ENCODE data around the gene ABCC4. TPM values are rescaled to one million over a fixed set of nuclear protein-coding genes. Genes with fewer than 3 reads are reported as not detected.

ABCC4 gene
- polyA plus RNA-seq, 1 donor from 2014 or later: 5.6 TPM

DNA sequence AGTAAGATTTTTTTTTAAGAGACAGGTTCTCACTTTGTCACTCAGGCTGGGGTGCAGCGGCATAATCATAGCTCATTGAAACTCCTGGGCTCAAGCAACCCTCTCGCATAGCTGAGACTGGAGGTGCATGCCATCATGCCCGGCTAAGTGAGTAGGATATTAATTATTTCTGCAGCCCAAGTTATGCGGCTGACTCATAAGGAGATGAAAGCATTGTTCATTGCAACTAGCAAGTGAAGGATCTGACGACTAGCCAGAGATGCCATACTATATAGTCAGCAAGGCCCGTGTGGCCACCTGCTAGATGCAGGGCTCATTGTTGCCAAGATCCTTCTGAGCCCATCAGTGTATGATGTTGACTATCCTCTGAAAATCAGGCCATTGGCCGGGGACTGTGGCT is 45.2 kb downstream of the ABCC4 start:
- H3K27me3 Mint-ChIP-seq: no peaks in the 10 kb centered on the region
- H3K4me1 Mint-ChIP-seq: peaks cover 12 to 29% (median 28%) of the 10 kb centered on the region in 3 donors
- no peaks in the 10 kb centered on the region for H3K9me3 Mint-ChIP-seq
- H3K4me3 Mint-ChIP-seq: no peak overlapping the region
- no peak overlapping the region for H3K27ac Mint-ChIP-seq
- H3K36me3 Mint-ChIP-seq: peaks cover 9% of the 10 kb centered on the region

DNA sequence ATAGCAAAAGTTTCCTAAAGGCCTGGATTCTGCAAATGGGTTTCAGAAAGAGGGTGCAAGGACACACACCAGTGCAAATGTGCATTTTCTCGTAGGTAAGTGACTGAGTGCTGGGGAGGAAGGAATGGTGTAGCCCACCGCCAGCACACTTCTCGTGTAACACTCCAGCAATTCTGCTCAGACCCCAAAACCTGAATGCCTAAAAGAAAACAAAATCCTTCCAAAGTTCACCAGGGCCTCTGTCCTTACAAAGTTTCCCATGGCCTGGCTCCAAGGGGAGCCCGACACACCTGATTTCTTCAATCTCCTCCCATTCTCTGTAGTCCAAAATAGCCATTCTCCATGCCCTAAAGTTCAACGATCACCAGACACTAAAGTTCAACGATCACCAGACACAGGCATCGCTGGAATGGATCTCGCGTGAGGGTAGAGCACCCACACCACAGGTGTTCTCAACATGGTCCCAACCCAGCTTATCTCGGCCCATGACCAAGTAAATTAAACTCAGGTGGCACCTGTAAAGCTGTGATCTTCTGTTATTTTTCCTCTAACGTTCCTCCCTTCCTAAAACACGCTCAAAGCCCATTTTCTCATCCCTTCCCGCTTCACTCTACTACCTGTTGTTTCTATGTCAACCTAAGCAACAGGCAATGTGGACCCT is 46.0 kb downstream of the ABCC4 start:
- H3K36me3 Mint-ChIP-seq: peaks cover 6% of the 10 kb centered on the region
- no peaks in the 10 kb centered on the region for H3K9me3 Mint-ChIP-seq
- peaks cover 12 to 22% (median 22%) of the 10 kb centered on the region in 3 donors for H3K4me1 Mint-ChIP-seq
- no peak overlapping the region for H3K4me3 Mint-ChIP-seq
- no peaks in the 10 kb centered on the region for H3K27me3 Mint-ChIP-seq
- H3K27ac Mint-ChIP-seq: no peak overlapping the region

DNA sequence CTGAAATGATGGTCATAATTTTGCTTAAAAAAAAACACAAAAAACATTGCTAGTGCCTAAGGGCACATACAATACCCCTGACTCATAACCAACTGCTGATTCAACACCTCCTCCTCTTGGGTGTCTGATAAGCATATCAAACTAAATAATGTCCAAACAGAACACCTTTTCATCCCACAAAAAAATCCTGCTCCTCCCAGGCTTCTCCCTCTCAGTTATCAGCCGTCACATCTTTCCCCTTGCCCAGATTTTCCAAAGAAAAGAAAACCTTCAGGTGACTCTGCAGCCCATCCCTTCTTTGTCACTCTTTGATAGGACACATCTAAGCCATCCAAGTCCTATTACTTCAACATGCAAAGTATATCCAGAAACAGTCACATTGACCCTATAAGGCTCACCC is 46.9 kb downstream of the ABCC4 start:
- peaks cover 6 to 15% (median 14%) of the 10 kb centered on the region in 3 donors for H3K4me1 Mint-ChIP-seq
- no peaks in the 10 kb centered on the region for H3K27me3 Mint-ChIP-seq
- H3K27ac Mint-ChIP-seq: no peak overlapping the region
- no peaks in the 10 kb centered on the region for H3K9me3 Mint-ChIP-seq
- no peak overlapping the region for H3K4me3 Mint-ChIP-seq
- peaks cover 6% of the 10 kb centered on the region for H3K36me3 Mint-ChIP-seq

DNA sequence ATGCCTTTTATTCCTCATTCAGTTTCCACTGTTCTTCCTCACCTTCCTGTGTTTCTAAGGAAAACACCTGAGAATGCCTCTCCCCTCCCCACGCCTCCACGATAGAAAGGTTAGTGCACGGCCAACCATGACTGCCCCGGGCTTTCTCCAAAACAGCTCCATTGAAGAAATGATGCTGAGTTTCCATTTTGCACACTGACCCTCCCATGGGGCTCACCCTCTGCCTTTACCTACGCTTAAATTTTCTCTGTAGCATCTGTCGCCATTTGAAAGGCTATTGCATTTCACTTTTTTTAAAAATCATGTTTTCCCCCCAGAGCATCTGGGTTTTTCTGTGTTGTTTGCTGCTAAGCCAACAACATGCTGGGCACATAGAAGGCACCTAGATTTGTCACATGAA is 48.2 kb downstream of the ABCC4 start:
- Mint-ChIP-seq H3K4me1 (peaks cover 6 to 14% (median 14%) of the 10 kb centered on the region in 3 donors), H3K36me3 (peaks cover 3% of the 10 kb centered on the region), H3K27ac (no peak overlapping the region), H3K9me3 (no peaks in the 10 kb centered on the region), H3K4me3 (no peak overlapping the region), H3K27me3 (no peaks in the 10 kb centered on the region)

DNA sequence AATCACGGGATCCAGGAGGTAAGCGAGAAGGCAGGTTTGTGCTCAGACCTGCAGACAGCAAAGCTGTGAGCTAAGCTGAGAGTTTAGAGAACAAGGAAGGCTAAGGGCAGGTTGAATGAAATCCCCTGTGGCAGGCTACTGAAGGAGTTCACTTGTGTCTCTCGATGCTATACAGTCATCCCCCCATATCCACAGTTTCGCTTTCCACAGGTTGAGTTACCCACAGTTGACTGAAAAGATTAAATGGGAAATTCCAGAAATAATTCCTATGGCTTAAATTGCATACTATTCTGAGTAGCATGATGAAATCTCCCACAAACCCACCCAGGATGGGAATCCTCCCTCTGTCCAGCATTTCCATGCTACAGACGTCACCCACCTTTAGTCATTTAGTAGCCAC is 49.6 kb downstream of the ABCC4 start:
- peaks cover 4% of the 10 kb centered on the region for H3K36me3 Mint-ChIP-seq
- no peak overlapping the region for H3K27ac Mint-ChIP-seq
- no peaks in the 10 kb centered on the region for H3K9me3 Mint-ChIP-seq
- no peak overlapping the region for H3K4me3 Mint-ChIP-seq
- no peaks in the 10 kb centered on the region for H3K27me3 Mint-ChIP-seq
- H3K4me1 Mint-ChIP-seq: peaks cover 6 to 18% (median 15%) of the 10 kb centered on the region in 3 donors

DNA sequence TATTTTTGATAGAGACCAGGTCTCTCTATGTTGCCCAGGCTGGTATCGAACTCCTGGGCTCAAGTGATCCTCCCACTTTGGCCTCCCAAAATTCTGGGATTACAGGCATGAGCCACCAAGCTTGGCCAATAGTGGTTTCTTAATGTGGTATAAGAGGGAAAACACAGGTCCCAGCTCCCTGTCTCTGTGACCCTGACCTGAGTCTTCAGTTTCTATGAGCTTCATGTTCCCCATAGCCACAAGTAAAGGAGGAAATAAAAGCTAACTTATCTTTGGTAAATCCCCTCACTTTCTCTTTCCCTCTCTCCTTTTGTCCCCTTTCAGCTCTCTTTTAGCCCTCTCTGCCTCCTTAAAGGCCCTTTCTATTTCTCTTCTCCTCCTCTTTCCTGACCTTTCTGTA is 50.3 kb downstream of the ABCC4 start:
- Mint-ChIP-seq H3K4me1 (peaks cover 6 to 21% (median 18%) of the 10 kb centered on the region in 3 donors), H3K27me3 (no peaks in the 10 kb centered on the region), H3K36me3 (peaks cover 4% of the 10 kb centered on the region), H3K27ac (no peak overlapping the region), H3K4me3 (peak overlapping the region in 1 of 4 donors; percentile 57), H3K9me3 (no peaks in the 10 kb centered on the region)

DNA sequence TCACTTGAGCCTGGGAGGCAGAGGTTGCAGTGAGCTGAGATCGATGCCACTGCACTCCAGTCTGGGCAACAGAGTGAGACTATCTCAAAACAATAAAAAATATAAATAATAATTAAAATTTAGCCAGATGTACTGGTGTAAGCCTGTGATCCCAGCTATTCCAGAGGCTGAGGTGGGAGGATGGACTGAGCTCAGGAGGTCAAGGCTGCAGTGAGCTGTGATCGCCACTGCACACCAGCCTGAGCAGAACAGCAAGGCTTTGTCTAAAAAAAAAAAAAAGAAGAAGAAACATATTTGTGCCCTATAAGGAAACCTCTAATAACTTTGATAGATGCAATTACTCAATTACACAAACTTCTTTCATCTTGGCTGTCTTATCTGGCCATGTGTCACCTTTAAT is 52.3 kb downstream of the ABCC4 start:
- Mint-ChIP-seq H3K27me3 (no peaks in the 10 kb centered on the region), H3K36me3 (peaks cover 4% of the 10 kb centered on the region)

DNA sequence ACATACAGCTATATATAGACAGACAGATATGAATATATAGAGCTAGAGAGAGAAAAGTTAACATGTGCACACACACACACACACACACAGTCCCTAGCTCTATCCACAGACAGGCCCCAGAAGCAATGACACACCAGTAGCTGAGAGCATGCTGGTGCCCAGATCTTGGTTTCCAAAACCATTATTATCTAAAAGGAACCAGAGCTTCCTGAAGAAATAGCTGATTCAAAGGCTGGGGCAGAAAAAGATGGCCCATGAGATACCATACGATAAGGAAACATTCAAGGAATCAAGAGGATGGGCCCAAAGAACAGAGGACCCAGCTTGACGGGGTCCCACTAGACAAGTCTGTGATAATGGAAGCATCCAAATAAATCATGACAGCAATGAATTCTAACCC is 53.4 kb downstream of the ABCC4 start:
- Mint-ChIP-seq H3K4me1 (peaks cover 6 to 22% (median 20%) of the 10 kb centered on the region in 3 donors), H3K9me3 (no peaks in the 10 kb centered on the region), H3K27ac (no peak overlapping the region), H3K36me3 (peaks cover 4% of the 10 kb centered on the region), H3K27me3 (no peaks in the 10 kb centered on the region), H3K4me3 (no peak overlapping the region)

More for the DNA sequence above, 52.3 kb downstream of the ABCC4 start:
- peaks cover 6 to 24% (median 20%) of the 10 kb centered on the region in 3 donors for H3K4me1 Mint-ChIP-seq
- no peak overlapping the region for H3K27ac Mint-ChIP-seq
- H3K4me3 Mint-ChIP-seq: no peak overlapping the region
- no peaks in the 10 kb centered on the region for H3K9me3 Mint-ChIP-seq

DNA sequence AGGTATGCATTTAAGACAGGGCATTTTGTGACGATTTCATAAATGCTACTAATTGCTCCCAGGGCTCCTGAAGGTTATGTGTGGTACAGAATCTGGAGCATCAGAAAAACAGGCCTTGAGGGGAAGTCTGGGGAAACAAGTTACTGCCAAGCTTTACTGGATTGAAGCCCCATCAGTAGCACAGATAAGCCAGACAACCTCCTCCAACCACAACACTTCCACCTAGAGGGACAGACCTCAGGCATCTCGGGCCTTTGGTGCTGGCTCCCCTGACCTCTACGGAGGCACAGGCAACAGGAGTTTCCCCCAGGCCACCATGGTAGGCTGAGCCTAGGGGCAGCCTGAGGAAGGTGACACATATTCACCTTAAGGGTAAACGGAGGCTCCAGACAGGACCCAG is 54.1 kb downstream of the ABCC4 start:
- Mint-ChIP-seq H3K27ac (no peak overlapping the region), H3K9me3 (no peaks in the 10 kb centered on the region)

DNA sequence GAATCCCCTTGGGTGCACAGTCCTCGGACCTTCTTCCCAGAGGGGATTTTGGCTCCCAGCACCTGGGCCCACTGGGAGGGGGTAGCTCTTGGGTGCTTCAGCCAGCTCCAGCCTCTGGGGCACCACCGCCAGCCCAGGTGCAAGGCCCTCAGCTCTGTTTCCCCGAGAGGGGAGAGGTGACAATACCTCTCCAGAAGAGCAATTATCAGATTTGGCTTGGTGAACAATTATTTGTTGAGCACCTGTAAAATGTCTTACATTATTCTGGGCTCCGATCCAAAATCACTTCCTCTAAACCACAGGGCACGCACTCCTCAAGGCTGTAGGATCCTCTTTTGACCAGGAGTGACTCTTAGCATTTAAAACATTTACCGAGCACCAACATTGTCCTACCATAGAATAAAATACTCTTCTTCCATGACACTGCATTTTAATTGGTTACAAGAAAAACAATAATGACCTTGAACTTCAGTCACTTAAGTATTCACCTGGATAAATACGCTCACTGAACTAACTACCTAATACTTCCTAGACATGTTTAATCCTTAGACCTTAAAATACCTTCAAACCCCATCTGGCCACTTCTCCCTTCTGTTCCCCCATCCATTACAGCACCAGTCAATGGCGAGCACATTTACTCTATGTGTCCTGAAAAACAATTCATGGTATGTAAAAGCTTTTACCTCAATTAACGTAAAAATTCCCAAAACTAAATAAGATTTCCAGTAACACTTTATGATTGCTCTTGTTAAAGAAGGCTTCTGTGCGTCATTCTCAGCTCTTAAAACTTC is 54.8 kb downstream of the ABCC4 start:
- Mint-ChIP-seq H3K36me3 (peaks cover 4% of the 10 kb centered on the region), H3K9me3 (no peaks in the 10 kb centered on the region), H3K27ac (peak overlapping the region in 1 of 3 donors; percentile 53), H3K4me3 (no peak overlapping the region), H3K4me1 (peaks cover 6 to 19% (median 15%) of the 10 kb centered on the region in 3 donors), H3K27me3 (no peaks in the 10 kb centered on the region)

More for the DNA sequence above, 54.1 kb downstream of the ABCC4 start:
- Mint-ChIP-seq H3K36me3 (peaks cover 4% of the 10 kb centered on the region), H3K4me3 (no peak overlapping the region), H3K4me1 (peaks cover 6 to 22% (median 17%) of the 10 kb centered on the region in 3 donors), H3K27me3 (no peaks in the 10 kb centered on the region)

DNA sequence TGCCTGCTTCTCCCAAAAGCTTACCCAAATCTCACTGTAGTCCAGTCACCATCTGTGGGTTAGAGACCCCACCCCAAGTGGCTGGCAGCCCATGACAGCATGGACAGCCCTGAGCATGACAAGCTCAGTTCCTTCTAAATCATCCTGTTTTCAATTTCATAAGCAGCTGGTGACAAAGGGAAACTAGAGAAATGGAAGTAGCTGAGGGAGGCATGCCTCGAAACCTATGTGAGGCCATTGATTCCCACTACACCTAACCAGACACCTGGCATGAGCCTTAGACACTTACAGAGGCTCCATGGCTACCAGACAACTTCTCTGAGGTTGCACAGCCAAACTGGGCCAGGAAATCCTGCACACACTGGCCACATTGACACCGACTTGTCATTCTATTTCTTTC is 56.2 kb downstream of the ABCC4 start:
- peaks cover 4% of the 10 kb centered on the region for H3K36me3 Mint-ChIP-seq
- H3K27ac Mint-ChIP-seq: no peak overlapping the region
- no peak overlapping the region for H3K4me3 Mint-ChIP-seq
- H3K4me1 Mint-ChIP-seq: peaks cover 0 to 18% (median 12%) of the 10 kb centered on the region in 3 donors
- no peaks in the 10 kb centered on the region for H3K27me3 Mint-ChIP-seq
- H3K9me3 Mint-ChIP-seq: no peaks in the 10 kb centered on the region

DNA sequence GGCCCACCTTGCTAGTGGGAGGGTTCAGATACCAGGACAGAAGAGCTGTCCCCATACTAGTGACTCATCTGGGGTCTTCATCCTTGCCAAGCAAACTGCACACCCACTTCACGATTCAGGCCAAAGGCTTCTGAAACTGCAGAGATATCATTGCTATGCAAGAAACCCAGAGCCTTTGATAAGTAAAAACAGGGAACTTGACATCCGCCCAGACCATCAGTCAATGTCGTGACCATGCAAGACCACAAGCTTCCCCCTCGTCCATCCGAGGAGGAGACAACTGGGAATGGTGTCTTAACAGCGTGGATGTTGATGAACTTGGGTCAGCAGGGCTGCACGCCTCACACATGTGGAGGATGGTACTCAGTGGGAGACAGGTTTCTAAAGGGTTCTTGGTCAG is 58.0 kb downstream of the ABCC4 start:
- peak overlapping the region in 1 of 3 donors; percentile 18 for H3K27ac Mint-ChIP-seq
- no peaks in the 10 kb centered on the region for H3K27me3 Mint-ChIP-seq
- H3K4me3 Mint-ChIP-seq: peak overlapping the region in 1 of 4 donors; percentile 10
- peaks cover 4% of the 10 kb centered on the region for H3K36me3 Mint-ChIP-seq
- peaks cover 8 to 30% (median 18%) of the 10 kb centered on the region in 3 donors for H3K4me1 Mint-ChIP-seq
- H3K9me3 Mint-ChIP-seq: no peaks in the 10 kb centered on the region

DNA sequence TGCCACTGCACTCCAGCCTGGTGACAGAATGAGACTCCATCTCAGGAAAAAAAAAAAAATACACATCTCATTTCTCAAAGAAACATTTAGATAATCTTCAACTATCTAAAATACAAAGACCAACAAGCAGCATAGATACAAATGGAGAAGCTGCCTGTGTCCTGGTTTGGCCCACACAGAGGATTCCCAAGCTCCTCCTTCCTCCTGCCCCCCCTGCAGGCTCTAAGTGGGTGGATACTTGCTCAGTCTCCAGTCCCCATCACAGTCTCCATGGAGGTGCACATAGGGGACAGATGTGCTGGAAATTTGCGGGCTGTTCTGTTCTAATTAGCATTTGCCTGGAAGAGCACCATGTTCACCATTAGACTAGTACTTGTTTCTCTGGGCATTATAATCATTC is 59.9 kb downstream of the ABCC4 start:
- peaks cover 17 to 33% (median 24%) of the 10 kb centered on the region in 3 donors for H3K4me1 Mint-ChIP-seq
- H3K27ac Mint-ChIP-seq: peak overlapping the region in 1 of 3 donors; percentile 9
- no peaks in the 10 kb centered on the region for H3K9me3 Mint-ChIP-seq
- H3K27me3 Mint-ChIP-seq: no peaks in the 10 kb centered on the region
- no peak overlapping the region for H3K4me3 Mint-ChIP-seq
- H3K36me3 Mint-ChIP-seq: no peaks in the 10 kb centered on the region

DNA sequence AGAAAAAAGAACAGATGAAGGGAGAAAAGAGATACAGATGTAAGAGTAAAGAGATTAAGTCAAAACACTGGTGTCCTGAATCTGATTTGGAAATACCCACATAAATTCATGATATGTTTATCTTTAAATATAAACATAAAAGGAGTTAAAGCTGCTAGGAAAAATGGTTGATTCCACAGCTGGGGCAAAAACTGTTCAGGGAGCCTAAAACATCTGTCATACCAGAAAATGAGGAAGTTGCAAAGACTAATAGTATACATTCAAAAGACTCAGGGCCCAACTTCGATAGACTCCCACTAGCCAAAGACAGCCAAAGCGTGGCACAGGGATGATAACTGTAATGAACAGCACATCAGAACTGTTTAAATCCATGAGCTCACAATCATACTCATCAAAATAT is 62.0 kb downstream of the ABCC4 start:
- Mint-ChIP-seq H3K4me1 (peaks cover 31 to 44% (median 33%) of the 10 kb centered on the region in 3 donors), H3K9me3 (no peaks in the 10 kb centered on the region), H3K4me3 (peak overlapping the region in 2 of 4 donors; percentile 61 to 80), H3K27me3 (no peaks in the 10 kb centered on the region), H3K27ac (no peak overlapping the region), H3K36me3 (no peaks in the 10 kb centered on the region)

DNA sequence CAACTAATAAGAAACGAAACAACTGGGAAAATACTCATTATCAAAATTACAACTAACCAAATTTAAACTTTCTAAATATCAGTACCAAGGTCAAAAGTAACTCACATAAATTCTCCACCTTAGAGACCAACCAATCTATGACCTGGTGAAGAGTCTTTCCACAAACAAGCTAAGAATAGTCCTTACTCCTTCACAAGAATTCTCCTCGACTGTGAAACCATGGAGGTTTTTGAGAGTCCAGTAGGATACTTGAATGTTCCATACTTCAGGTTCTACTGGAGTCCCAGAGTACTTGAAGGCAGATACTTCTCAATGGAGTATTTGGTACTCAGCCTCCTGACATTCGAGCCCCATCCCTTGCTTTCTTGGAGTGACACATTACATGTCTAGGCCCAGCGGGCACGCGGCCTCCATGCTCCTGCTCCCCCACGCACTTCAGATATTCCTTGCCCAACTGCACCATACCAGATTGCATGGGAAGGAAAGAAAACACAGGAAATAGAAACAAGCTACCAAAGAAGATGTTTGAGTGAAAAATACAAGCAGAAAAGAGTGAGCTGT is 63.9 kb downstream of the ABCC4 start:
- no peaks in the 10 kb centered on the region for H3K27me3 Mint-ChIP-seq
- no peaks in the 10 kb centered on the region for H3K9me3 Mint-ChIP-seq
- no peaks in the 10 kb centered on the region for H3K36me3 Mint-ChIP-seq
- no peak overlapping the region for H3K27ac Mint-ChIP-seq
- peaks cover 34 to 55% (median 38%) of the 10 kb centered on the region in 3 donors for H3K4me1 Mint-ChIP-seq
- peak overlapping the region in 1 of 4 donors; percentile 65 for H3K4me3 Mint-ChIP-seq

Measured in IgD-negative memory B cell (primary cell).